ENCODE data around the gene NOB1. TPM values are rescaled to one million over a fixed set of nuclear protein-coding genes. Genes with fewer than 3 reads are reported as not detected.

Gene NOB1
- total and polyA plus RNA-seq, 2 of the 4 experiments (the other 2 are of a cell fraction), result 47.0 to 58.1 TPM

GRCh38 chr16:69732101-69732500, 22.6 kb downstream of the NOB1 start:
- H3K9ac ChIP-seq (ENCODE audit: low read depth, low read length), result no peak overlapping the region
- H3K4me3 ChIP-seq (ENCODE audit: insufficient read depth, low read depth, low read length), result no peak overlapping the region
- H3K14ac ChIP-seq (replicated peaks; ENCODE audit: low read depth, low read length), result no peak overlapping the region
- no peak overlapping the region for H2AK9ac ChIP-seq (replicated peaks; ENCODE audit: low read depth, low read length, poor library complexity)
- ChIA-PET POLR2A (ENCODE audit: unreplicated experiment) (no interaction called here), CTCF (no interaction called here)
- no peak overlapping the region for H3K56ac ChIP-seq (ENCODE audit: extremely low read depth, insufficient read depth, low read length)
- H2AFZ ChIP-seq (replicated peaks; ENCODE audit: low read length, poor library complexity), result peak overlapping the region; percentile 41
- ATAC-seq (ENCODE audit: low read depth) (no peak), DNase-seq (no peak)
- H4K8ac ChIP-seq (ENCODE audit: low read depth in 2 of 2, low read length in 2 of 2), result no peak overlapping the region
- no peak overlapping the region for H3K4ac ChIP-seq (ENCODE audit: low read depth, low read length)
- no peak overlapping the region for H3K18ac ChIP-seq (ENCODE audit: low read depth, low read length)
- H2AK5ac ChIP-seq (ENCODE audit: low read depth, low read length), result no peak overlapping the region
- no CpG with 5 or more reads among the region's 6 CpGs for WGBS, 2 experiments (ENCODE audit: extremely low coverage in 2 of 2, insufficient read length in 1 of 2)
- no peak overlapping the region for H3K27ac ChIP-seq (ENCODE audit: insufficient read depth, low read length)
- H2BK5ac ChIP-seq (ENCODE audit: low read depth, low read length, poor library complexity, severe bottlenecking), result no peak overlapping the region
- no peaks in the 10 kb centered on the region for H4K20me1 ChIP-seq (ENCODE audit: insufficient read depth, low read length)
- 0 out of 3 replicates have a peak overlapping the region, but pooled peaks have one; percentile 67 for H2BK15ac ChIP-seq (ENCODE audit: low read depth, low read length)
- in situ Hi-C loops (cut with MboI; ENCODE audit: low sequenced_read_pairs) (no loop called here), intact Hi-C loops (cut with micrococcal nuclease) (no loop called here), dilution Hi-C loops (cut with HindIII; ENCODE audit: low sequenced_read_pairs, unreplicated experiment) (no loop called here)
- H3K9me1 ChIP-seq (ENCODE audit: insufficient read depth, low read length), result 0 out of 2 replicates have a peak, but pooled peaks cover 5% of the 10 kb centered on the region
- no peaks in the 10 kb centered on the region for H3K36me3 ChIP-seq (ENCODE audit: control insufficient read depth, insufficient read depth, low read length)
- no peak overlapping the region for H3K4me2 ChIP-seq (ENCODE audit: low read depth, low read length)
- no peaks in the 10 kb centered on the region for H3K27me3 ChIP-seq (ENCODE audit: control insufficient read depth, insufficient read depth, low read length)
- H3K23ac ChIP-seq (ENCODE audit: low read depth, low read length), result no peak overlapping the region
- H3K79me1 ChIP-seq (ENCODE audit: low read depth in 1 of 2, low read length in 2 of 2), result peaks cover 7 to 19% of the 10 kb centered on the region in 2 experiments; a peak in 3 of 4 replicates
- no TSS peak for BruUV-seq (replicated peaks)
- H3K4me1 ChIP-seq (ENCODE audit: control insufficient read depth, insufficient read depth, low read length), result peaks cover 4% of the 10 kb centered on the region; the same call in 1 of the 2 replicates
- H3K9me3 ChIP-seq (ENCODE audit: control insufficient read depth, insufficient read depth, low read length), result no peaks in the 10 kb centered on the region
- no peak overlapping the region for H4K5ac ChIP-seq (ENCODE audit: low read depth, low read length)
- TF ChIP-seq MAFK (IDR thresholded peaks at IDR 0.05; ENCODE audit: low read depth, low read length) (no peak), POLR2A (IDR thresholded peaks at IDR 0.05; ENCODE audit: low read depth, low read length) (no peak), BHLHE40 (IDR thresholded peaks at IDR 0.05; ENCODE audit: low read depth, low read length) (no peak), NFE2L2 (IDR thresholded peaks at IDR 0.05; ENCODE audit: low read depth, low read length) (no peak), RFX5 (IDR thresholded peaks at IDR 0.05; ENCODE audit: low read depth, low read length) (no peak), FOS (IDR thresholded peaks at IDR 0.05; ENCODE audit: low read depth, low read length) (no peak), CEBPB (IDR thresholded peaks at IDR 0.05; ENCODE audit: low read depth, low read length) (no peak), CHD1 (IDR thresholded peaks at IDR 0.05; ENCODE audit: low read depth, low read length) (no peak), ELK1 (IDR thresholded peaks at IDR 0.05; ENCODE audit: borderline replicate concordance, low read depth, low read length) (no peak), MXI1 (IDR thresholded peaks at IDR 0.05; ENCODE audit: borderline replicate concordance, low read depth, low read length) (no peak), USF2 (IDR thresholded peaks at IDR 0.05; ENCODE audit: low read depth, low read length) (no peak), RCOR1 (IDR thresholded peaks at IDR 0.05; ENCODE audit: insufficient replicate concordance, low read length) (no peak), MAZ (IDR thresholded peaks at IDR 0.05; ENCODE audit: borderline replicate concordance, low read depth, low read length) (no peak), SMC3 (IDR thresholded peaks at IDR 0.05; ENCODE audit: low read depth, low read length) (no peak), RAD21 (IDR thresholded peaks at IDR 0.05; ENCODE audit: low read length) (no peak)
- TF ChIP-seq, protein P1, sequence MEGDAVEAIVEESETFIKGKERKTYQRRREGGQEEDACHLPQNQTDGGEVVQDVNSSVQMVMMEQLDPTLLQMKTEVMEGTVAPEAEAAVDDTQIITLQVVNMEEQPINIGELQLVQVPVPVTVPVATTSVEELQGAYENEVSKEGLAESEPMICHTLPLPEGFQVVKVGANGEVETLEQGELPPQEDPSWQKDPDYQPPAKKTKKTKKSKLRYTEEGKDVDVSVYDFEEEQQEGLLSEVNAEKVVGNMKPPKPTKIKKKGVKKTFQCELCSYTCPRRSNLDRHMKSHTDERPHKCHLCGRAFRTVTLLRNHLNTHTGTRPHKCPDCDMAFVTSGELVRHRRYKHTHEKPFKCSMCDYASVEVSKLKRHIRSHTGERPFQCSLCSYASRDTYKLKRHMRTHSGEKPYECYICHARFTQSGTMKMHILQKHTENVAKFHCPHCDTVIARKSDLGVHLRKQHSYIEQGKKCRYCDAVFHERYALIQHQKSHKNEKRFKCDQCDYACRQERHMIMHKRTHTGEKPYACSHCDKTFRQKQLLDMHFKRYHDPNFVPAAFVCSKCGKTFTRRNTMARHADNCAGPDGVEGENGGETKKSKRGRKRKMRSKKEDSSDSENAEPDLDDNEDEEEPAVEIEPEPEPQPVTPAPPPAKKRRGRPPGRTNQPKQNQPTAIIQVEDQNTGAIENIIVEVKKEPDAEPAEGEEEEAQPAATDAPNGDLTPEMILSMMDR (conservative IDR thresholded peaks at IDR 0.05; ENCODE audit: low read depth, low read length), result no peak
- H2BK120ac ChIP-seq (ENCODE audit: low read depth, low read length), result no peak overlapping the region
- H2BK20ac ChIP-seq (ENCODE audit: low read depth, low read length), result 0 out of 2 replicates have a peak overlapping the region, but pooled peaks have one; percentile 6
- no peak overlapping the region for H4K91ac ChIP-seq (ENCODE audit: insufficient read depth, low read depth, low read length)

All from IMR-90 (cell line).